H9 (cell line): Measurements from ENCODE around the gene DBN1. TPM values are rescaled to one million over a fixed set of nuclear protein-coding genes. Genes with fewer than 3 reads are reported as not detected.

Experiments
- DNase-seq: peaks from one replicate; pipeline ENCODE4 v3.0.0-alpha.2; 2017
- H2AFZ ChIP-seq: one replicate; pipeline ENCODE4 v1.6.1; 2013; ENCODE audit warnings: mild to moderate bottlenecking, low read length, control low read depth, moderate library complexity
- H2AK5ac ChIP-seq: 2 replicates; pipeline ENCODE4 v1.6.1; 2013; ENCODE audit warnings: low read length, control low read depth, mixed read lengths; ENCODE audit not compliant: insufficient read length
- H2BK120ac ChIP-seq: one replicate; pipeline ENCODE4 v1.6.1; 2013; ENCODE audit warnings: low read depth, mild to moderate bottlenecking, low read length, control low read depth, inconsistent platforms; ENCODE audit not compliant: poor library complexity, severe bottlenecking
- H2BK12ac ChIP-seq: 2 replicates; pipeline ENCODE4 v1.6.1; 2013; ENCODE audit warnings: low read length, control low read depth, mixed read lengths, low read depth; ENCODE audit not compliant: insufficient read length
- H2BK15ac ChIP-seq: 2 replicates; pipeline ENCODE4 v1.6.1; 2013; ENCODE audit warnings: low read depth, low read length, control low read depth
- H2BK20ac ChIP-seq: one replicate; pipeline ENCODE4 v1.6.1; 2013; ENCODE audit warnings: low read depth, mild to moderate bottlenecking, low read length, control low read depth, inconsistent platforms; ENCODE audit not compliant: poor library complexity, severe bottlenecking
- H2BK5ac ChIP-seq: 2 replicates; pipeline ENCODE4 v1.6.1; 2013; ENCODE audit warnings: low read length, control low read depth, mixed read lengths; ENCODE audit not compliant: insufficient read length
- H3K14ac ChIP-seq: 2 replicates; pipeline ENCODE4 v1.6.1; 2013; ENCODE audit warnings: low read length, control low read depth; ENCODE audit not compliant: insufficient read depth
- H3K18ac ChIP-seq: 2 replicates; pipeline ENCODE4 v1.6.1; 2013; ENCODE audit warnings: low read depth, mild to moderate bottlenecking, mixed read lengths, low read length, control low read depth; ENCODE audit not compliant: insufficient read length
- H3K23ac ChIP-seq: 2 replicates; pipeline ENCODE4 v1.6.1; 2013; ENCODE audit warnings: low read length, control low read depth, mixed read lengths, low read depth; ENCODE audit not compliant: insufficient read length
- H3K23me2 ChIP-seq: 2 replicates; pipeline ENCODE4 v1.6.1; 2013; ENCODE audit warnings: low read depth, mild to moderate bottlenecking, mixed read lengths, low read length, control low read depth; ENCODE audit not compliant: insufficient read length, poor library complexity, severe bottlenecking
- H3K27ac ChIP-seq: 2 replicates; pipeline ENCODE4 v1.5.1; 2013; ENCODE audit warnings: low read length, control low read depth, mixed read lengths, low read depth; ENCODE audit not compliant: insufficient read length
- H3K27me3 ChIP-seq: 2 replicates; pipeline ENCODE4 v1.6.1; 2013; ENCODE audit warnings: low read length, control low read depth, inconsistent platforms; ENCODE audit not compliant: insufficient read depth
- H3K4ac ChIP-seq: 2 replicates; pipeline ENCODE4 v1.6.1; 2013; ENCODE audit warnings: low read depth, mild to moderate bottlenecking, control low read depth, inconsistent platforms, low read length, moderate library complexity
- H3K4me1 ChIP-seq: 2 replicates; pipeline ENCODE4 v1.6.1; 2013; ENCODE audit warnings: low read length, control low read depth, inconsistent platforms; ENCODE audit not compliant: insufficient read depth
- H3K4me2 ChIP-seq: 2 replicates; pipeline ENCODE4 v1.6.1; 2013; ENCODE audit warnings: low read length, control low read depth, mixed read lengths; ENCODE audit not compliant: insufficient read length, insufficient read depth
- H3K56ac ChIP-seq: 2 replicates; pipeline ENCODE4 v1.6.1; 2013; ENCODE audit warnings: low read depth, mild to moderate bottlenecking, mixed read lengths, low read length, control low read depth; ENCODE audit not compliant: insufficient read length
- H3K79me1 ChIP-seq: 2 replicates; pipeline ENCODE4 v1.6.1; 2013; ENCODE audit warnings: low read depth, mild to moderate bottlenecking, moderate library complexity, low read length, control low read depth, inconsistent platforms; ENCODE audit not compliant: insufficient read depth, poor library complexity, severe bottlenecking
- H3K79me2 ChIP-seq: 2 replicates; pipeline ENCODE4 v1.6.1; 2013; ENCODE audit warnings: low read length, control low read depth, inconsistent platforms; ENCODE audit not compliant: insufficient read depth
- H3K9ac ChIP-seq: 2 replicates; pipeline ENCODE4 v1.6.1; 2013; ENCODE audit warnings: low read length, control low read depth, mixed read lengths; ENCODE audit not compliant: insufficient read length; ENCODE audit errors: extremely low read depth
- H3K9me3 ChIP-seq: one replicate; pipeline ENCODE4 v1.6.1; 2013; ENCODE audit warnings: low read depth, low read length, inconsistent platforms; ENCODE audit not compliant: control insufficient read depth
- H3T11ph ChIP-seq: one replicate; pipeline ENCODE4 v1.6.1; 2013; ENCODE audit warnings: mild to moderate bottlenecking, low read length, control low read depth, inconsistent platforms
- H4K20me1 ChIP-seq: one replicate; pipeline ENCODE4 v1.6.1; 2013; ENCODE audit not compliant: control insufficient read depth, insufficient read length, insufficient read depth
- H4K5ac ChIP-seq: 2 replicates; pipeline ENCODE4 v1.6.1; 2013; ENCODE audit warnings: low read depth, mild to moderate bottlenecking, mixed read lengths, low read length, control low read depth; ENCODE audit not compliant: insufficient read length
- H4K8ac ChIP-seq: replicated peaks from 2 replicates; pipeline ENCODE4 v1.6.1; 2013; ENCODE audit warnings: low read length, control low read depth, mixed read lengths, low read depth; ENCODE audit not compliant: insufficient read length
- H4K91ac ChIP-seq: 2 replicates; pipeline ENCODE4 v1.6.1; 2013; ENCODE audit warnings: low read depth, mild to moderate bottlenecking, moderate library complexity, mixed read lengths, low read length, control low read depth; ENCODE audit not compliant: insufficient read length
- H3K27ac Mint-ChIP-seq, 3 experiments: 2 replicates in 2 of 3; 3 replicates in 1 of 3; pipeline ENCODE4 v1.8.0; 2020 to 2021; ENCODE audit warnings: mixed read lengths in 3 of 3, mild to moderate bottlenecking in 1 of 3, moderate library complexity in 1 of 3
- H3K27me3 Mint-ChIP-seq: 2 replicates; pipeline ENCODE4 v1.8.0; 2021; ENCODE audit warnings: low read depth, mild to moderate bottlenecking, moderate library complexity, mixed read lengths
- H3K36me3 Mint-ChIP-seq, 3 experiments: 2 replicates in 2 of 3; 3 replicates in 1 of 3; pipeline ENCODE4 v1.8.0; 2020 to 2021; ENCODE audit warnings: low read depth in 3 of 3, mixed read lengths in 3 of 3; ENCODE audit not compliant: insufficient read depth in 1 of 3
- H3K4me1 Mint-ChIP-seq, 2 experiments: 2 replicates each; pipeline ENCODE4 v1.8.0; 2020; ENCODE audit warnings: mixed read lengths in 2 of 2
- H3K4me3 Mint-ChIP-seq, 2 experiments: 2 replicates in 1 of 2; 3 replicates in 1 of 2; pipeline ENCODE4 v1.8.0; 2020 to 2021; ENCODE audit warnings: mild to moderate bottlenecking in 2 of 2, mixed read lengths in 2 of 2, moderate library complexity in 1 of 2
- H3K9me3 Mint-ChIP-seq, 2 experiments: 2 replicates in 1 of 2; 3 replicates in 1 of 2; pipeline ENCODE4 v1.8.0; 2020; ENCODE audit warnings: mild to moderate bottlenecking in 2 of 2, mixed read lengths in 2 of 2, moderate library complexity in 1 of 2
- WGBS: extraction: QIAGEN DNeasy Blood & Tissue Kit; methylation state at CpG from one replicate; pipeline ENCODE4 v1.1.7; 2013; ENCODE audit warnings: missing lambda C conversion rate, low lambda C conversion rate, mixed read lengths; ENCODE audit not compliant: insufficient read length; ENCODE audit errors: extremely low coverage; 5-methylcytosine and 5-hydroxymethylcytosine counted together
- total RNA-seq: library from RNA; stranded (reverse); gene quantifications from 2 replicates; pipeline ENCODE4 v1.2.1, GENCODE V29; 2021
- TF ChIP-seq, protein P1 (sequence below): fragments of 200-600 bp; sonication (generic); conservative IDR thresholded peaks from 3 replicates; pipeline ENCODE4 v1.8.0; 2021; ENCODE audit warnings: antibody characterized with exemption, mild to moderate bottlenecking

DBN1 gene
- total RNA-seq, 1 experiment from 2014 or later: 340 TPM

GRCh38 chr5:177507596-177508220 lies 34.3 kb upstream of the DBN1 start:
- H2BK5ac ChIP-seq: no peak overlapping the region
- no peak overlapping the region for H2AFZ ChIP-seq
- no peak overlapping the region for H3K4me2 ChIP-seq
- H3T11ph ChIP-seq: no peak overlapping the region
- H4K91ac ChIP-seq: no peak overlapping the region
- H2BK20ac ChIP-seq: no peak overlapping the region
- Mint-ChIP-seq H3K27ac (peak overlapping the region in 2 of 3 experiments; percentile 61 to 73; a peak in 4 of 7 replicates), H3K27me3 (no peaks in the 10 kb centered on the region; the same call in 1 of the 2 replicates), H3K4me1 (peaks cover 18 to 22% of the 10 kb centered on the region in 2 experiments), H3K4me3 (no peak overlapping the region), H3K9me3 (no peaks in the 10 kb centered on the region), H3K36me3 (peaks cover 17 to 43% (median 33%) of the 10 kb centered on the region in 3 experiments)
- no peak overlapping the region for H3K9ac ChIP-seq
- no peaks in the 10 kb centered on the region; the same call in 1 of the 2 replicates for H3K4me1 ChIP-seq
- no peaks in the 10 kb centered on the region for H3K79me1 ChIP-seq
- no peak overlapping the region for H2BK120ac ChIP-seq
- H3K56ac ChIP-seq: no peak overlapping the region
- no peak overlapping the region for H3K23ac ChIP-seq
- H3K14ac ChIP-seq: no peak overlapping the region
- H4K8ac ChIP-seq: no peak overlapping the region
- no peaks in the 10 kb centered on the region for H3K23me2 ChIP-seq
- no peaks in the 10 kb centered on the region for H3K9me3 ChIP-seq
- TF ChIP-seq, protein P1, sequence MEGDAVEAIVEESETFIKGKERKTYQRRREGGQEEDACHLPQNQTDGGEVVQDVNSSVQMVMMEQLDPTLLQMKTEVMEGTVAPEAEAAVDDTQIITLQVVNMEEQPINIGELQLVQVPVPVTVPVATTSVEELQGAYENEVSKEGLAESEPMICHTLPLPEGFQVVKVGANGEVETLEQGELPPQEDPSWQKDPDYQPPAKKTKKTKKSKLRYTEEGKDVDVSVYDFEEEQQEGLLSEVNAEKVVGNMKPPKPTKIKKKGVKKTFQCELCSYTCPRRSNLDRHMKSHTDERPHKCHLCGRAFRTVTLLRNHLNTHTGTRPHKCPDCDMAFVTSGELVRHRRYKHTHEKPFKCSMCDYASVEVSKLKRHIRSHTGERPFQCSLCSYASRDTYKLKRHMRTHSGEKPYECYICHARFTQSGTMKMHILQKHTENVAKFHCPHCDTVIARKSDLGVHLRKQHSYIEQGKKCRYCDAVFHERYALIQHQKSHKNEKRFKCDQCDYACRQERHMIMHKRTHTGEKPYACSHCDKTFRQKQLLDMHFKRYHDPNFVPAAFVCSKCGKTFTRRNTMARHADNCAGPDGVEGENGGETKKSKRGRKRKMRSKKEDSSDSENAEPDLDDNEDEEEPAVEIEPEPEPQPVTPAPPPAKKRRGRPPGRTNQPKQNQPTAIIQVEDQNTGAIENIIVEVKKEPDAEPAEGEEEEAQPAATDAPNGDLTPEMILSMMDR: no peak
- H3K27me3 ChIP-seq: no peaks in the 10 kb centered on the region
- no peak for DNase-seq
- no peaks in the 10 kb centered on the region for H4K20me1 ChIP-seq
- no peak overlapping the region for H3K4ac ChIP-seq
- no peak overlapping the region for H2AK5ac ChIP-seq
- H2BK15ac ChIP-seq: no peak overlapping the region
- H3K18ac ChIP-seq: no peak overlapping the region
- no CpG with 5 or more reads among the region's 17 CpGs for WGBS
- no peak overlapping the region for H3K27ac ChIP-seq
- no peak overlapping the region for H2BK12ac ChIP-seq
- H3K79me2 ChIP-seq: no peaks in the 10 kb centered on the region
- H4K5ac ChIP-seq: no peak overlapping the region
